Heart left ventricle (tissue), 16 donors: ENCODE results near the gene MLPH. TPM values are rescaled to one million over a fixed set of nuclear protein-coding genes. Genes with fewer than 3 reads are reported as not detected.

ENCODE experiments used
- ATAC-seq, 4 donors: fragments of 200-7000 bp; cut with Tn5 transposase; one replicate each; pipeline ENCODE4 v1.9.1; 2020 to 2022; ENCODE audit warnings: moderate library complexity in 4 of 4, mild to moderate bottlenecking in 3 of 4, moderate number of reproducible peaks in 1 of 4
- DNase-seq, 5 donors: peaks; one replicate each; pipeline ENCODE4 v3.0.0-alpha.2; 2020
- H3K27ac ChIP-seq, 12 donors: fragments of 200-600 bp; sonication (generic) in 4 of 12; one replicate each; pipeline versions ENCODE4 v1.5.0 to v1.8.0; 2016 to 2022; ENCODE audit warnings: mild to moderate bottlenecking in 2 of 12
- H3K27me3 ChIP-seq, 9 donors: fragments of 200-600 bp; sonication (generic) in 2 of 9; one replicate each; pipeline versions ENCODE4 v1.5.1 to v1.8.0; 2016 to 2022; ENCODE audit warnings: mild to moderate bottlenecking in 3 of 9
- H3K36me3 ChIP-seq, 9 donors: fragments of 200-600 bp; sonication (generic) in 2 of 9; one replicate each; pipeline versions ENCODE4 v1.5.0 to v1.8.0; 2018 to 2022; ENCODE audit warnings: mild to moderate bottlenecking in 2 of 9
- H3K4me1 ChIP-seq, 12 donors: fragments of 200-600 bp; sonication (generic) in 4 of 12; one replicate each; pipeline versions ENCODE4 v1.5.0 to v1.8.0; 2016 to 2022; ENCODE audit warnings: mild to moderate bottlenecking in 3 of 12
- H3K4me3 ChIP-seq, 12 donors: fragments of 200-600 bp; sonication (generic) in 4 of 12; one replicate each; pipeline versions ENCODE4 v1.5.0 to v1.8.0; 2017 to 2022; ENCODE audit warnings: mild to moderate bottlenecking in 9 of 12, moderate library complexity in 4 of 12
- H3K9me3 ChIP-seq, 12 donors: fragments of 200-600 bp; sonication (generic) in 4 of 12; one replicate each; pipeline versions ENCODE4 v1.5.0 to v1.8.0; 2016 to 2022; ENCODE audit warnings: mild to moderate bottlenecking in 1 of 12
- CTCF ChIP-seq, 12 donors: fragments of 200-600 bp; sonication (generic) in 4 of 12; IDR thresholded peaks; one replicate each; pipeline versions ENCODE4 v1.5.0 to v1.8.0; 2018 to 2022; ENCODE audit warnings: antibody characterized with exemption in 12 of 12, mild to moderate bottlenecking in 5 of 12
- POLR2A ChIP-seq, 2 donors: fragments of 450-650 bp; IDR thresholded peaks; one replicate each; pipeline ENCODE4 v1.6.1; 2017; ENCODE audit warnings: antibody characterized with exemption in 2 of 2, mild to moderate bottlenecking in 2 of 2, moderate library complexity in 2 of 2
- WGBS, 4 donors: extraction: QIAGEN DNeasy Blood & Tissue Kit in 2 of 4; methylation state at CpG; one replicate each; pipeline versions ENCODE4 v1.1.5 to v1.1.7; 2013 to 2018; 5-methylcytosine and 5-hydroxymethylcytosine counted together
- intact Hi-C, 10 donors: fragments of 100-400 bp; cut with DNase I; formaldehyde crosslinking; loops; one replicate each; pipeline versions ENCODE4 v1.11.1 to v1.14.2; 2022
- polyA plus RNA-seq, 2 donors: library from polyadenylated mRNA; stranded (reverse); fragments of 200-250 nt; gene quantifications; one replicate each; pipeline ENCODE4 v1.2.3, GENCODE V29; 2013
- total RNA-seq, 9 donors: library from RNA; depleted of rRNA in 2 of 9; stranded (reverse); fragments of >200 nt in 2 of 9; fragmentation: NEBNext Ultra II Directional in 3 of 9; extraction: Animal tissue kit (Norgen Biotek cat#: 25700) in 3 of 9; gene quantifications; one replicate each; pipeline versions ENCODE4 v1.1.0 to v1.2.4, GENCODE V29; 2016 to 2023
- donor health status: ischemic (EF 13 %, LVEDD 7.1; RV severe dilation, severe dysfunction).
- donor health status: healthy with polysubstance abuse.
- donor health status: DM: no; HTN: yes; CAD: no.
- donor health status: DM: no; HTN: no; CAD: no.
- donor health status: ischemic (EF 25% LVEDD 6.9; RV normal size, moderate dysfunction).
- donor health status: ischemic (EF 25% LVEDD 5.7; RV mildly dilated, moderate dysfunction).
- donor health status: healthy.
- donor health status: DM: yes; HTN: yes; CAD: no.
- donor health status: ischemic (EF 35%, LVEDD 5.7; RV mildly dilated, moderate dysfunction).
- donor health status: nonischemic (EF 11% LVEDD 7.7; RV severe dilation, severe dysfunction).
- donor health status: DM: yes; HTN: yes; CAD: no.
- donor health status: PGD.
- donor health status: ischemic (EF 29% LVEDD 5.4; RV normal size, mild dysfunction).
- donor health status: nonischemic (EF 23%, LVEDD 6.1; RV moderate dilation, normal function).

The MLPH gene
- total and polyA plus RNA-seq, 11 donors: 18.3 to 60.3 (median 30.7) TPM

DNA sequence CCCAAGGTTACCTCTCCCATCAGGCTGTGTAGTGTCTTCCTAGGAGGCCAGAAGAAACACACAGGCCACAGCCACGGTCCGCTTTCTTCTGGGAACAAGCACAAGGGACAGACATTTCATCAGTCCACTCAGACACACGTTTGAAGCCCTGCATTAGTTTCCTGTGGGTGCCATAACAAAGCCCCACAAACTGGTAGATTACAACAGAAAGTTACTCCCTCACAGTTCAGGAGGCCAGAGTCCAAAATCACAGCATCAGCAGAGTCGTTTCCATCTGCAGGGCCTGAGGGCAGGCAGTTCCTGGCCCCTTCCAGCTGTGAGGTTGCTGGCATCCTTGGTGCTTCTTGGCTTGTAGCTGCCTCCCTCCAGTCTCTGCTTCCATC, 70.6 kb downstream of the MLPH start:
- no peak for ATAC-seq
- peaks cover 0 to 17% (median 11%) of the 10 kb centered on the region in 12 donors for H3K9me3 ChIP-seq
- no peak overlapping the region for H3K4me3 ChIP-seq
- H3K27ac ChIP-seq: peak overlapping the region in 1 of 12 donors; percentile 47
- H3K36me3 ChIP-seq: peaks cover 0 to 11% (median 4%) of the 10 kb centered on the region in 9 donors
- H3K4me1 ChIP-seq: peaks cover 0 to 11% (median 6%) of the 10 kb centered on the region in 12 donors
- intact Hi-C loops: no loop called here
- WGBS, 4 donors: 64 to 74% (median 67%) methylated on average over 3 to 4 of the region's 4 CpGs
- TF ChIP-seq CTCF (IDR thresholded peaks at IDR 0.05): no peak
- no peak for TF ChIP-seq POLR2A (IDR thresholded peaks at IDR 0.05)
- H3K27me3 ChIP-seq: no peaks in the 10 kb centered on the region
- DNase-seq: no peak

DNA sequence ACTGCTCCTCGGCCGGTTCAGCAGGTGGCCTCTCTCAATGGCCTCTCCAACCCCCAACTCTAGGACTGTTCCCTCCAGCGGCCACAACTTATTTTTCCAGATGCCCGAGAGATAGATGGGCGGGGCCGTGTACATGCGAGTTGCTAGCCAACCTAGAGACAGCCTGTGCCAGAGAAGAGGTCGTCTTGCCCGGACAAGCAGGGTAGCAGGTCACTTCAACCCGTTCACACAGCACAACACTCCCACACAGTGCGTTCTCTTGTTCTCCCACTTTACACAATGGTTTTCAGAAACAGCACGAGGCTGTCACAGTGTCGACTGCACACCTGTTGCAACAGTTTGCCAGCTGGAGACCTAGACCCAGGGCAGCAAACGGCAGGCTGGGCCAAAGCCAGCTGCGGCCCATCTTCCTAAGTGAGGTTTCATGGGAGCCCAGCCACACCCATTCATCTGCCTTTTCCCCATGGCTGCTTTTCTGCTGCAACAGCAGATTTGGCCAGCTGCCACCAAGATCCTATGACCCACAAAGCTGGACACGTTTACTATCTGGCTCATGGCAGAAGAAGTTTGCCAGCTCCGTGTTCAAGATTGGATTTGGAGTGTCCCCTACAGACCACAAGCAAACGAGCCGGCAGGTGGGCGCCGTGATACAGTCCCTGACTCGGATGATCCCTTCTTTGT, 72.0 kb downstream of the MLPH start:
- TF ChIP-seq CTCF (IDR thresholded peaks at IDR 0.05) (no peak), POLR2A (IDR thresholded peaks at IDR 0.05) (no peak)
- H3K9me3 ChIP-seq: peaks cover 0 to 17% (median 11%) of the 10 kb centered on the region in 12 donors
- peaks cover 0 to 9% (median 0%) of the 10 kb centered on the region in 9 donors for H3K36me3 ChIP-seq
- H3K4me1 ChIP-seq: peaks cover 0 to 11% (median 6%) of the 10 kb centered on the region in 12 donors
- WGBS, 4 donors: 37 to 55% (median 48%) methylated on average over 16 to 22 of the region's 22 CpGs
- peaks cover 0 to 5% (median 0%) of the 10 kb centered on the region in 9 donors for H3K27me3 ChIP-seq
- H3K27ac ChIP-seq: no peak overlapping the region
- DNase-seq: peak in 3 of 5 donors; percentile 60 to 76 (median 64)
- intact Hi-C loops: no loop called here
- ATAC-seq: peak; percentile 25 to 64 (median 42)
- H3K4me3 ChIP-seq: no peak overlapping the region

DNA sequence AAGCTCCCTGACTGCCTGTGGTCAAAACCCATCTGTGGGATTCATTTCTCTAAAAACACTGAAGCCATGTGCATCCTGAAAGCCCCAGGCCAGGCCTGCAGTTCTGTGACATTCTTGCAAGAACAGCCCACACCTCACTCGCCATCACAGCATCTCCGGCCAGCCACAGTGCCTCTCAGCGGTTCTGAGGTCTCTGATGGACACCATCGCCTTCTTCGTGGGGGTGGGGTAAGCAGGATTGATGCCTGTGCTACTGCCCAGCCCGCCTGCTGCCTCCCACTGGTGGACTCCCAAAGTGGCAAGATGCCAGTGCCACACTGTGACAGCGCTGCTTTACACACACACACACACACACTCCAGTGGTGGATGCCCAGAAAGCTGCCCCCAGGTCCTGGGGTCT, 74.2 kb downstream of the MLPH start:
- H3K4me1 ChIP-seq: peaks cover 0 to 11% (median 6%) of the 10 kb centered on the region in 12 donors
- intact Hi-C loops: loop anchor here in 1 of 10 donors (10.0 kb wide), 1 partner anchor 466 kb away; no protein-coding TSS in a partner anchor
- TF ChIP-seq CTCF (IDR thresholded peaks at IDR 0.05) (no peak), POLR2A (IDR thresholded peaks at IDR 0.05) (no peak)
- WGBS, 4 donors: 83 to 91% (median 91%) methylated on average over 7 of the region's 7 CpGs
- H3K27me3 ChIP-seq: peaks cover 0 to 14% (median 0%) of the 10 kb centered on the region in 9 donors
- DNase-seq (peak in 1 of 5 donors; percentile 7), ATAC-seq (no peak)
- H3K36me3 ChIP-seq: no peaks in the 10 kb centered on the region
- no peak overlapping the region for H3K4me3 ChIP-seq
- peaks cover 0 to 4% (median 0%) of the 10 kb centered on the region in 12 donors for H3K9me3 ChIP-seq
- H3K27ac ChIP-seq: no peak overlapping the region

DNA sequence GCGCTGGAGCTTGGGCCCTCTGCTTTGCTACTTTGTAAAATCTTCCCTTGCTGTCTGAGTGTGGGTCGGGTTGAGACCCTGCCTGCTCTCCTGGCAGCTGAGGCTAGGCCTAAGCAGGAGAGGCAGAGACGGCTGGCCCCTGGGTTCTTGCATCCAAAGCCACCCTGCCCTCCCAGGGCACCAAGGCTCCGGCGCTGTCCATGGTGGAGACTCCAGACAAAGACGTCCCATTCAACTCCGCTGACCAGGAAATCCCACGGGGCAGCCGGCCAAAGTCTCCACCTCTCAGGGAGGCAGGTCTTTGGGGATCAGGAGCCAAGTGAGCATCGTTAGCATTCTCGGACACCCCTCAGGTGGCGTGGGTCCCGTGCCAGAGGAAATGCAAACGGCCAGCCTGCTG, 76.8 kb downstream of the MLPH start:
- no peak overlapping the region for H3K4me3 ChIP-seq
- WGBS, 4 donors: 20 to 25% (median 20%) methylated on average over 1 to 14 of the region's 14 CpGs
- peak in 1 of 5 donors; percentile 39 for DNase-seq
- peaks cover 0 to 8% (median 5%) of the 10 kb centered on the region in 12 donors for H3K4me1 ChIP-seq
- H3K36me3 ChIP-seq: no peaks in the 10 kb centered on the region
- peaks cover 0 to 14% (median 0%) of the 10 kb centered on the region in 9 donors for H3K27me3 ChIP-seq
- intact Hi-C loops: loop anchor here in 1 of 10 donors (10.0 kb wide), 1 partner anchor 469 kb away; no protein-coding TSS in a partner anchor
- peak in 1 of 4 donors; percentile 24 for ATAC-seq
- H3K9me3 ChIP-seq: no peaks in the 10 kb centered on the region
- TF ChIP-seq CTCF (IDR thresholded peaks at IDR 0.05) (no peak), POLR2A (IDR thresholded peaks at IDR 0.05) (no peak)
- no peak overlapping the region for H3K27ac ChIP-seq
